Brain microvascular endothelial cell (primary cell): ENCODE data around the gene LRRC4C.

Source experiments
- DNase-seq: peaks from one replicate; pipeline ENCODE4 v3.0.0-alpha.2; 2020
- H3K27ac ChIP-seq: fragments of 250-450 bp; sonication (Bioruptor Pico); 2 replicates; pipeline ENCODE4 v1.5.1; 2020; ENCODE audit warnings: mild to moderate bottlenecking, moderate library complexity
- H3K27me3 ChIP-seq: fragments of 250-450 bp; sonication (Bioruptor Pico); replicated peaks from 2 replicates; pipeline ENCODE4 v1.5.1; 2020; ENCODE audit warnings: mild to moderate bottlenecking
- H3K36me3 ChIP-seq: fragments of 250-450 bp; sonication (Bioruptor Pico); replicated peaks from 2 replicates; pipeline ENCODE4 v1.5.1; 2020; ENCODE audit warnings: mild to moderate bottlenecking
- H3K4me3 ChIP-seq: 2 replicates; pipeline ENCODE4 v1.5.1; 2011; ENCODE audit warnings: low read depth, mild to moderate bottlenecking, control low read depth, low read length, moderate library complexity
- CTCF ChIP-seq: IDR thresholded peaks from 2 replicates; pipeline ENCODE4 v1.5.1; 2011; ENCODE audit warnings: low read depth, mild to moderate bottlenecking, moderate library complexity, low read length, control low read depth, inconsistent platforms; ENCODE audit errors: missing control alignments
- in situ Hi-C: cut with HindIII; loops from 2 replicates; pipeline ENCODE4 v1.10.0; 2017; ENCODE audit warnings: low sequenced_read_pairs, low pct_ligation_motif_present

The LRRC4C gene

GRCh38 chr11:40816976-40817375, 642.5 kb downstream of the LRRC4C start:
- no peak for DNase-seq
- in situ Hi-C loops: no loop called here
- H3K36me3 ChIP-seq: no peaks in the 10 kb centered on the region

GRCh38 chr11:40797981-40798380, 661.5 kb downstream of the LRRC4C start:
- in situ Hi-C loops: no loop called here
- no peak overlapping the region for H3K4me3 ChIP-seq
- TF ChIP-seq CTCF: no peak
- no peaks in the 10 kb centered on the region for H3K36me3 ChIP-seq
- H3K27me3 ChIP-seq: no peaks in the 10 kb centered on the region
- no peak overlapping the region for H3K27ac ChIP-seq
- DNase-seq: no peak

More at GRCh38 chr11:40816976-40817375, 642.5 kb downstream of the LRRC4C start:
- Histone ChIP-seq H3K27ac (no peak overlapping the region), H3K4me3 (no peak overlapping the region), H3K27me3 (no peaks in the 10 kb centered on the region)
- no peak for TF ChIP-seq CTCF

GRCh38 chr11:40787224-40787623, 672.2 kb downstream of the LRRC4C start:
- in situ Hi-C loops: no loop called here
- no peak for TF ChIP-seq CTCF

GRCh38 chr11:40763046-40763445, 696.4 kb downstream of the LRRC4C start:
- Histone ChIP-seq H3K27me3 (no peaks in the 10 kb centered on the region), H3K27ac (no peak overlapping the region), H3K36me3 (no peaks in the 10 kb centered on the region), H3K4me3 (no peak overlapping the region)
- no peak for TF ChIP-seq CTCF
- in situ Hi-C loops: no loop called here
- DNase-seq: no peak

More at GRCh38 chr11:40787224-40787623, 672.2 kb downstream of the LRRC4C start:
- Histone ChIP-seq H3K36me3 (no peaks in the 10 kb centered on the region), H3K27me3 (no peaks in the 10 kb centered on the region), H3K27ac (no peak overlapping the region), H3K4me3 (no peak overlapping the region)
- no peak for DNase-seq

GRCh38 chr11:40759341-40759740, 700.1 kb downstream of the LRRC4C start:
- in situ Hi-C loops: no loop called here
- Histone ChIP-seq H3K36me3 (no peaks in the 10 kb centered on the region), H3K27me3 (no peaks in the 10 kb centered on the region), H3K4me3 (no peak overlapping the region), H3K27ac (no peak overlapping the region)
- DNase-seq: no peak
- no peak for TF ChIP-seq CTCF

DNA sequence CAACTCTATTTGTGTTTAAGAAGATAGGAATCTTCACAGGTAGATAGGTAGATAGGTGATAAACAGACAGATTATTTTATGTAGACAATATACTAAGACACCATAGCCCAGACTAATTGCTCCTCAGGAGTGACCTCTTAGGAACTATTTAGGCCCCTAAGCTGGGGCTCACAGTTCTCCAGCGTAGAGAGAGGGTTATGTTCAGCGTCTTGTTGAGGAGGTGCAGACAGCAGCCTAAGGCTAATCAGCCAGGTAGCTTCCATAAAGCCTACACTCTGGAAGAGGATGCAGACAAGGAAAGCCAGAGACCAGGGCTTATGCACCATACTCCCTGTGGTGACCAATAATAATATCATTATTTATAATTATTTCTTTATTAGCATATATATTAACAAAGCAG, 705.2 kb downstream of the LRRC4C start:
- no peaks in the 10 kb centered on the region for H3K27me3 ChIP-seq
- in situ Hi-C loops: no loop called here
- DNase-seq: no peak

More for the DNA sequence above, 705.2 kb downstream of the LRRC4C start:
- no peak overlapping the region for H3K27ac ChIP-seq
- H3K36me3 ChIP-seq: no peaks in the 10 kb centered on the region
- TF ChIP-seq CTCF: no peak
- H3K4me3 ChIP-seq: no peak overlapping the region
